Measurements from ENCODE around the gene DPP6.

Gene DPP6

DNA sequence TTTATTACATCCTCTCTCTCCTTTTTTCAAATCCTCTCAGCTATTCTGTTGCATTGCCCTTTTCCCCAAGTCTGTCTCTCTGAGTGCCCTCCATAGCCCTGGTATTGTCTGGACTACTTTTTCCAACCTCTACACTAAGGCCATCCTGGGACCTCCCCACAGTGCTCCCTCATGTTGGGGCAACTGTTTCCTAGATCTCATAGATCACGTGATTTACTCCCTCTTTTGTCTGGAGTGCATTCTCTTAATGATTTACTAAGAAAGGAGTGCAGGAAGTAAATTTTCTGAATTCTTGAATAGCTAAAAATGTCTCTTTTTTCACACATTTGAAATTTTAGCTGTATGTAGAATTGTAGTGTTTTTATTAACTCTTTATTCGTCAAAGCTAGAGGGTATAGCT is 733.7 kb downstream of the DPP6 start:
- no peak for DNase-seq

DNA sequence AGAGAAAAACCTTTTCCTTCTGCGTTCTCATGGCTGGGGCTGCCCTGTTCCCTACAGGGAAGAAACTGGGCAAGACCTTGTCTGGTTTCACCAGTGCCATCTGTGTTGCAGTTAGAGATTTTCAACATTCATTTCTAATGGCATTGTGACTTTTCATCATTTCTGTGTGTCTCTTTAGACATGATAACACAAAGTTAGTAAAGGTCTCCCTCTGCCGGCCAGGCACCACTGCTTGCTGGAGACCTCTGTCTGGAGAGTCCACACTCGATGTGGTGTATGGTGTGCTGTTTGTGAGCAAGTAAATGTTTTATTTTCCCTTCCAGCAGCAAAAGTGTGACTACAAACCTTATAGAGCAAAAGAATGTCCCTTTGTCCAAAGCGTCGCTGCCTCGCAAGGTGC is 737.2 kb downstream of the DPP6 start:
- DNase-seq = peak; percentile 57

DNA sequence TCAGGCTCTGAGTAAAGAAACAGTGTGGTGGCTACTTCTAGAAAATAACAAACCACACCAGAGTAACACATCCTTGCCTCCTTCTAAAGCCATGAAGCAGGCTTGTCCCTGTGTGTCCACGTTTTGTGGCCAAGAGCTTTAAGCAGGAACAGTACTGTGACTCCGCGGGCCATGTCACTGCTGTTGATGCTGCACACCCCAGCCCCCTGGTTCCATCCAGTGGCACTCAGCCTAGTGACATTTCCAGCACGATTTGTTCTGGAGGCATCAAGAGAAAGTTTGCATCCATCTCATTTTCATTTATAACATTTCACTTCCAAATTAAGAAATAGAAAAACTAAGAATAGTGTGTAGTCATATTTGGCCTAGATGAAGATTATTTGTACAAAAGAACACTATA is 739.4 kb downstream of the DPP6 start:
- DNase-seq = no peak

DNA sequence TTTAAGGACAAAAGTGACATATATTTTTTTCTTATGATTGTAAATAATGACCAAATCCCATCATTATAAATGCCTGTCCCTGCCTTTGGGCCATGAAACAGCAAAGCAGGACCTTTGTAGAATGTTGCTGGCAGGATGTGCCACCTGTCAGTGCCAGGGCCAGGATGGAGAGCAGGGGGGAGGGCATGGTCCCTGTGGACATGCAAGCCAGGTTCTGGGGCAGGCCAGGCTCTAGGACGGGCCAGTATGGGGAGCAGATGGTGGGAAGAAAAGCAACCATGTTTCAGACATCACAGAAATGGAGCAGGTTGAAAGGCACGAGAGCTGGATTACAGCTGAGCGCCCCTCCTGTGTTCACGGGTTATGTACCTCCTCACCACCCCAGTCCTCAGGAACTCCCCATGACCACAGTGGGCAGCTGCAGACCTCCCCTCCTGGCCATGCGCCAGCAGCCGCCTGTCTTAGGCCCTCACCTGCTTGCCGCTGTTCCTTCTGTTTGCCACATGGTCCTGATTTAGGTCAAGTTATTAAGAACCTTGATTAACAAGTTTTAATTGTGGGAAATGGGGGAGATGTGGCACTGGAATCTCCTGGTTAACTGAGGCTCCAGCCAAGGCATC is 740.3 kb downstream of the DPP6 start:
- DNase-seq = no peak

DNA sequence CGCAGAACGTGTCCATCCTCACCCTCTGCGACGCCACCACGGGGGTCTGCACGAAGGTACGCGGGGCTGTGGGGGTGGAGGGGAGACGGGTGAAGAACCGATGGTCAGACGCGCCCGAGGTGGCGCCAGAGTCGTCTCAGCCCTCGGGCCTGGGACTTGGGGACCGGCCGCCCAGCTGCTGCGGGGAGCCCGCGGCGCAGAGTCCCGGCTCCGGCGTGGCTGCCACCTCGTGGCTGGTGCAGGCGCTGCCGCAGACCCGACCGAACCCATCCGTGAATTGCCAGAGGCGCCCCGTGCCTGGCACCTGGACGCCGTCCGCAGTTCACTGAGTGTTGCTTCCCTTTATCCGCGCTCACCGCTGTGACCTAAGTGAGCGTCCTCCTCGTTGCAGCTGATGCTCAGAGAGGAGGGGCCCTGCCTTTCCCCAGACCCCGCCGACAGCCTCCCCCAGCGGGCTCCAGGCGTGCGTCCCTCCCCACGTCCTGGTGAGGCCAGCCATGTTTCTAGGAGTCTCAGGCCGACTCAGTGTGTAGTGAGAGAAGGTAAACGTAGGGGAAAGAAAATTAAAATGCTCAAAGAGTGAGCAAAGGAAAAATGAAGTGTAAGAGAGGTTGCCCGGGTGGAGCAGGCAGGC is 742.1 kb downstream of the DPP6 start:
- DNase-seq = peak; percentile 73

DNA sequence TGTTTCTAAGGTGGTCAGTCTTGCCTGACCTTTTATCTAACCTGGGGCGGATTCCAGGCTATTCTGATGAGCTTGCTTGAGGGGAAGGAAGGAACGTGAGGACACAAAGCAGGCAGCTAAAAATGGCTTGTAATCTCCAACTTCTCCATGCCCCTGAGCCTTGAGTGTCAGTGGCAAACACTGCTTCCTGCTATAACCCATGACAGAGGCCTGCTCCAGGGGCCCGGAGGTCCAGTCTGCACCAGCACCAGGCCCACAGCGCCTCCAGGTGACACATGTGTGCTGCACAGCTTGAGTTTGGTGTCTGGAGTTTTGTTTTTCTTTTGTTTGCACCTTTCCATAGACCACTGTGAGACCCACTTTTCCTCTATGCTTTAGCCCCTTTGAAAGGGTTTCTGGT is 742.8 kb downstream of the DPP6 start:
- no peak for DNase-seq

DNA sequence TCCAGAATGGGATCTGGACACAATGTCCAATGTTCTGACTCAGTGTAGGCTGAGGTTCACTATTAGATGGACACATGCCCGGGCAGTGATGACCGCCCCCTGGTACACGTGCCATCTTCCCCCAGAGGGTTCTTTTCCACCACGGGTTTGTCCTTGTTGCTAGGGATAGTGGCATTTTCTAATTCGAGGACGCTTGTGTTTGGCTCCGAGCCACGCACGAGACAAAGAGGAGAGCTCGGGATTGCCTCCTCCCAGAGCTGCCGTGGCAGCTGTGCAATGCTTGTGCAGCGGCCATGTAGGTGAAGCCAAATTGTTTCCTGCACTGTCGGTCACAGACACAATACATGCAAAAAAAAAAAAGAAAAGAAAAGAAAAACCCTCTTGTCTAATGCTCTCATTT is 743.2 kb downstream of the DPP6 start:
- no peak for DNase-seq

DNA sequence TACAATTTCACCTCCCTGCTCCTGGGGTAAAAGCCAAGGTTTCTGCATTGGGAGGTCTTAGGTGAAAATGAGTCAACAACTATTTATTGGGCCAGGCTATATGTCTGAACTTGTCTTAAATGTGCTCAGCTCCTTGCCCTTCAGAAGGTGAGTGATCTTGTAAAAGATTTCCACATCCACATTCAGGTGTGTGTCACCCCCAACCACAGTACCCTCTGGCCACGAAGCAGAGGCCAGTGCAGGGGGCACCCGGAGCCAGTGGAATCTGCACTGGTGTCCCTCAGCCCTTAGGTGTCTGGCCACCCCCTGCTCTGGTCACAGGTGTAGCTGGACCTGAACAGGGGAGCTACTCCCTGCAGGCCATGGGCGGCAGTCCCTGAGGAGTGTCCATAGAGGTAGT is 752.3 kb downstream of the DPP6 start:
- DNase-seq = no peak

DNA sequence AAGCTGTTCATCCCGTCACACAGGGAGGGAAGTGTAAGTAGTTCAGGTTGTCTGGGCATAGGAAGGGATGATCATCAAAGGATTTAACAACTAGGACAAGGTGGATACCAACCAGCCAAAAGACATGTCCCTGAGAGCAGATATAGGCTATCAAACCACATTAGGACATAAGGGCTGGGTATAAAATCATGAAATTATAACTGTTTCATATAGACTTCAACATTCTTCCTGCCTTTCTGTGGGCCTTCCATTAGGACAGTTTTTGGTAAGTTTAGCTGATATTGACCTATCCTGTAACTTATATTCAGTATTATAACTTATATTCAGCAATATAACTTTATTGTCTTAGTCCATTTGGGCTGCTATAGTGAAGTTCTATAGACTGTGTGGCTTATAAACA is 759.8 kb downstream of the DPP6 start:
- no peak for DNase-seq

DNA sequence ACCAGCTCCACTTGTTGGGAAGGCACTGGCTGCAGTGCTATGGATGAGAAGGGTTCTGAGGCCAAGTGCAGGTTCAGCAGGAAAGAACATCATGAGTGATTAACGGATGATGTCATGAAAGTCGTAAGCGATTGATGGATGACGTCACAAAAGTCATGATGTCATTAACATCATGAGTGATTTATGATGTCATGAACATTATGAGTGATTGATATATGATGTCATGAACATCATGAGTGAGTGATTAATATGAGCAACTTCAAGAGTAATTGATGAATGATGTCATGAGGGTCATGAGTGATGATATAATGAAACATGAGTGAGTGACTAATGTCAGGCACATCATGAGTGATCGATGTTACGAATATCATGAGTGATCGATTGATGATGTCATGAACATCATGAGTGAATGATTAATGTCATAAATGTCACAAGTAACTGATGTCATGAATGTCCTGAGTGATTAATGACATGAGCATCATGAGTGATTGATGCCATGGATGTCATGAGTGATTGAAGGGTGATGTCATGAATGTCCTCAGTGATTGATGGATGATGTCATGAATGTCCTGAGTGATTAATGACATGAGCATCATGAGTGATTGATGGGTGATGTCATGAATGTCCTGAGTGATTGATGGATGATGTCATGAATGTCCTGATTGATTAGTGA is 765.2 kb downstream of the DPP6 start:
- no peak for DNase-seq

DNA sequence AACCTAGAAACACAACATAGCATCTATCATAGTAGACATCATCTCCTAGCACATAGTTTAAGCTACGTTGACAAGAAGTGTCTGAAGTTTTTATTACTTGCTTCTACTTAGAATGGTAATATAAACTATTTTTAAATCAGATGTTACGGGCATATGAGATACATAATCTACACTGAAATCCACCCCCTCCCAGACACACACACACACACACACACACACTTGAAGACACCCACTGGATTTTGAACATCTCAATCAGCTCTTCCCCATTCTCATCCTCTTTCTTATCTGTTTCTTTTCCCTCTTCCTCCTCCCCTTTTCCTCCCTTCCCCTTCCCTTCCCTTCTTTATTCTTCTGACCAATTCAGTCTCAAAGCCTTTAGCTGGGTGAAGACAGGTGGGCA is 774.8 kb downstream of the DPP6 start:
- no peak for DNase-seq

DNA sequence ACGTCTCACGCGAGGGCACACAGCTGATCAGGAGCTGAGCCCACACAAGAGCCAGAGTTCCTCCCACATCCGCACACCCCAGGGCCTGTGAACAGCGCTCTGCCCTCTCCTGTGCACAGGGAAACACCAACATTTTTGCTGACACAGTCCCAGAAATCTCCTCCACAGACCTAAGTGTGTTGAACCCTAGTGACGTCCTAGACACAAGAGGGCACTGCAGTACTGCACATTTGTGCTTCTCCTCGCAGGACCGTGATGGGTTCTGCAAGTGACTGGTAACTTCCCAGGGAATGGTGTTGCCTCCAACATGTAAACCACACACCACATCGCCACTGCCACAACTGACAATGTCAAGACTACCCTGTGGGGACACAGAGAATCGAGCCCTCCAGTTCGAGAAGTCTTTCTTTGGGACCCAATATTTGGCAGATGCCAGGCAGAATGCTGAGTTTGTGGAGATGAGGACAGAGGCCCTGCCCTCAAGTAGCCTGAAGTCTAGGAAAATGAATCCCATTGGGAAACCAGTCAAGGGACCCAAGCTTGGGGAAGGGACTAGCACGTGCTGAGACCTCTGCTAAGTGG is 780.5 kb downstream of the DPP6 start:
- peak; percentile 56 for DNase-seq

DNA sequence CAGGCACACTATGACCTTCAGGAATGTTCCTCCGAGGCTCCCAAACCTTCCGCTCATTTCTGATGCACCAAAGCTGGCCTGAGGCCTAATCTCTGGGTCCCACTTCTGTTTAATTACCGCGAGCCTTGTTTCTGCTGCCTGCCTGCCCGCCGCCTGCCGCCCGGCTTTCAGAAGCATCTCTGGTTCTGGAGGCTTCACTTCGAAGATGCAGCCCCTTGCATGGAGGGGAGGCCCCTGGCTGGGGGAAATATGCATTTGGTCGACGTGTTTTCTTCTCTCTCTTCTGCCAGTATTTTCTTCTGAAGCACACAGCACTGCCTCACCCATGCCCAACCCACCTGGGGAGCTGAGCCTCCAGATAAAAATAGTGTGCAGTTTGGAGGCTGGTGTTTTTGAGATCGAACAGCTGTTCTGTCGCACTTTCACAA is 783.8 kb downstream of the DPP6 start:
- peak; percentile 45 for DNase-seq

DNA sequence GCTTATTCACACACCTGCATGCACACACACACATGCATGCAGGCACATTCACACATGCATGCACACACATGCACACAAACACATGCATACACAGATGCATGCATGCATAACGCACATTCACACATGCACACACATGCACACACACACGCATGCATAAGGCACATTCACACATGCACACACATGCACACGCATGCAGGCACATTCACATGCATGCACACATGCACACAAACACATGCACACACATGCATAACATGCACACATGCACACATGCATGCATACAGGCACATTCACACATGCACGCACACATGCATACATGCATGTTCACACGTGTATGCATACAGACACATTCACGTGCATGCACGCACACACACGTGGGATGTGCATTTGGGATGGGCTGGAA is 784.9 kb downstream of the DPP6 start:
- DNase-seq = no peak

DNA sequence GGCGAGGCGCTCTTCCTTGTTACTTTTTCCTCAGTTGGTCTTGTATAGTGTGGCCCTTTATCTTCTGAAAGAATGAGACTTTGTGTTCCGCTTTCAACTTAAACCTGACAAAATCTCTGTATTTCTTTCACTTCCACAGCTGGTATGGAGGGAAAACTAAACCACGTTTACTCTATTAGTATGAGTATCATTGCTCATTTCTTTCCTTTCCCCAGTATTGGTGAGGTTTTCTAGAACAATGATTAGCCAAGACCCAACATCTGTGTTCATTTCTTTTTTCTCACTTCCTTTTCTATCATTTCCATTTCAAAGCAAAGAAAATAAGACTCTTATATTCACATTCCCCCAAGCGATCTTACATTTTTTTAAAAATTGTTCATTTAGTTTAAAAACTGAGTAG is 785.4 kb downstream of the DPP6 start:
- no peak for DNase-seq

DNA sequence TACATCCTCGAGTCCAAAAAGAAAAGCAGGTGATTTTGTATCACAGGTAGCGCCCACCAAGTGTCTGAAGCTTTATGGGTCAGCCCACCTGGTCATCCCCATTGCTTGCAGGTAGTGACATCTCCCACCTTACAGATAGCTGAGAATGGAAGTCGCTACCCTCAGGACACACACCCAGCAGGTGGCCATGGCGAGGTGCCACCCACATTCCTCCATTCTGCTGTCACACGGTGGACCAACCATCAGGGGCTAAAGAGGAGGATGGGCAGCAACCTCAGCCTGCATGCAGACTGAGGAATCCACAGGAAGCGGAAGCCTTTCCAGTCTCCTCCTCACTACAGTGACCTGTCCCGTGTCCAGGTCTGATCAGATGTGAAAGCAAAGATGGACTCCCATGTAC is 787.9 kb downstream of the DPP6 start:
- no peak for DNase-seq

DNA sequence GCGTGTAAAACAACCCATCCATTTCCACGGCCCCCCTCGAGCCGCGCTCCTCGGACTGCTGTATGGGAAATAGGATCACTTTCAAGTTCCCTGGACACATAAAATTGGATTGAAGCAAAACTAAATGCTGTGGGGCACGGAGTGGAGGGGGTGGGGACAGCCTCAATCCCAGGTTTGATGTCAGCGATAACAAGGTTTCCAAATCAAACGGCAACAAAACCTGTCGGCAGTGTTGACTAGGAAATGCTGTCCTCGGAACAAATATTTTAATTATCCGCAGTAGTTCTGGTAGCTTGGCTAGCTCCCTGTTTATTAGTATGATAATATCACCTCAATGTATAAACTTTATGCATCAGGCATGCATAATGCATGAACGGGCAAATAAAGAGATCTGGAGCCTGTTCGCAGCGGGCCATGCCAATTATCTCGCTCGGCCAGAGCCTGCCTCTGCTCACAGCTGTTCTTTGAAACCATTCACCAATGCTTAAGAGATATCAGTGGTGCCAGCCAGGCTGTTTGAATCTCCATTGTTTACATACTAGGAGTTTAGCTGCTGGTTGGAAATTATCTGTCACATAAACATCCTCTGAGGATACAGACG is 789.6 kb downstream of the DPP6 start:
- DNase-seq = peak; percentile 90

DNA sequence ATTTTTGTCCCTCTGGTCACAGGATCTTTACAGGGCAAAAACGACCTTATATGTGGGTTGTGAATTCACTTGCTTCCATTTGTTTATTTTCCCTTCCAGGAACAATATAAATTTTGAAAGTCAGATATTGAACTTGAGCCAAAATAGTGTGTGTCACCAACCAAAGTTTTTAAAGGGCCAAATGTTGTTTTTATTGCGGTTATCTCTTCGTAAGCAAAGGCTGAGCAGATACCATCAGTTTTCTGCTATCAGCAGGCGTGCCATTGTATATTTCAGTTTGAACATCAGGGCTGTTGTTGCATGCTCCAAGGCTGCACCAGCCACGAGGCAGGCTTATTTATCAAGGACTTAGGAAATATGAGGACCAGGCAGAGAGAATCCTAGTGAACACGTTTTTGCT is 790.4 kb downstream of the DPP6 start:
- no peak for DNase-seq

DNA sequence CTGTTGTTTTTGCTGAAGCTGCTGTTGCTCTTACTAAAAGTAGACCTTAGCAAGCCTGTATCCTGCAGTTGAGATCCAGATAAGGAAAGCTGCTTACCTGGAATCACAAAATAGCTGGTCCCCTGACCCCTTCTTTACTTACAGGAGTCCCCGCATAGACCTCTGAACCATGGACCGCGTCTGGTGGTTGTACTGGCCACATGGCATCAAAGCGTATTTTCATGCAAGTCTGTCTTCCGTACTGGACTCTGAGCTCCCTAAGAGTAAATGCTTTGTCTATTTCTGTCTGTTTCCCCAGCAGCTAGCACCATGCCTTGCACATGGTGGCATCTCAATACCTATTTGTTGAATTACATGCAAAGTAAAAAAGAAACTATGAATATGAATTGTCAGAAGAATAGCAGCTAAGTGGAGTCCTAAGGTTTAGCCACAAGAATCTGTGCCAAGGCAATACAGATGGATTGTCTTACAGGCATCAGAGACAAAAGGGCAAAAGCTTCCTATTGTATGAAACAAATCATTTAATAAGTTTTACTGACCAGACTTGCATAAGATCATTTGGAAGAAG is 791.6 kb downstream of the DPP6 start:
- no peak for DNase-seq

DNA sequence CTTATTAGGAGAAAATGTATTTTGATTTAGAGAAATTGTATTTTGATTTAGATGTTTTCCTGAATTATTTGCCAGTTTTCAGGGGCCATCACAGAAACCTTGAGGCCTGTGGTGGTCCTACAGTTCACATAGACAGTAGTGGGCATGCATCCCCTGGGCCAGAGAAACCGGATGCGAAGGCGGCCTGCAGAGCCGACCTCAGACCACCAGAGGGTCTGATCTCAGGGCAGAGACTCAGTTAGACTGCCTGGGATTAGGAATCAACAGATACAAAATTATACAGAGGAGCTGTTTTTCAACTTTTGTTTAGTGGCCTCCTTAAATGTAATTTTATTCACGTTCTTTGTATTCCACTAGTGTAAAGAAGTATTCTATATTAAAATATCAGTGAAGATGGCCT is 792.3 kb downstream of the DPP6 start:
- no peak for DNase-seq

DNA sequence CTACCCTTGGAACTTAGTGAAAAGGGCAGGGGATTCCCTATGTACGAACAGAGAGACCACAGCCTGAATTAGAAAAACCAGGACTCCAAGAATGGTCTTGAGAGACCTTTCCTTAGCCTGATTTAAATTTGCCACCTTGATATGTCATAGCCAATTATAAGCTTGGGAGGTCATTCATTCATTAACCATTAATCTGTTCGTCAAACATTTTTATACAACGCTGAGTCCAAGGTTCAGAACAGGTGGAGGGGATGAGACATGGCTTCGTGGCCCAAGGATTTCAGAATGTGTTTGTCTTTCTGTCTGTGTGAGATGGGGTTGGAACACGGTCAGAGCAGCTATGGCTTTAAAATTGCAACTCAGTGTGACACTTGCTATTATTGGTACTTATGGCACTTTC is 792.8 kb downstream of the DPP6 start:
- DNase-seq = no peak

DNA sequence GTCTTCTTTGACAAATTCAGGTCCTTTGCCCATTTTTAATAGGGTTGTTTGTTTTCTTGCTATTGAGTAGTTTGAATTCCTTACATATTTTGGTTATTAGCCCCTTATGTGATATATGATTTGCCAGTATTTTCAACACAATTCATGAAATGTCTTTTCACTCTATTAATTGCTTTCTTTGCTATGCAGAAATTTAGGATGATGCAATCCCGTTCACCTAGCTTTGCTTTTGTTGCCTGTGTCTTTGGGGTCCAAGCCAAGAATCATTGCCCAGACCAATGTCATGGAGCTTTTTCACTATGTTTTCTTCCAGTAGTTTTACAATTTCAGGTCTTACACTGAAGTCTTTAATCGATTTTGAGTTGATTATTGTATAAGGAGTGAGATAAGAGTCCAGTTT is 796.3 kb downstream of the DPP6 start:
- DNase-seq = no peak

DNA sequence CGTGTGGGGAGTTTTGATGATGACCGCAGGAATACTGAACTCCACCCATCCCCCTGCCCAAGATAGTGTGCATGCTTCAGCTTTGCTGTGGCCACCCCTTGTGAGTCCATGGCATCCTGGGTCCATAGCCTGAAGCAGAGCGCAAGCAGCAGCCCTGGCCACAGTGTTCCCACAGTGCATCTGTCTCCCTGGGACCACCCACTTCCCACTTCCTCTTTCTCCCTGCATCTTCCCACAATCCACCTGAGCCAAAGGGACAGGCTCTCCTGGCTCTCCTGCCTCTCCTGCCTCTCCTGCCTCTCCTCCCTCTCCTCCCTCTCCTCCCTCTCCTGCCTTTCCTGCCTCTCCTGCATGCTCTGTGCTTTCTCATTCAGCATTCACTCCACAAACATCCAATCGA is 800.0 kb downstream of the DPP6 start:
- no peak for DNase-seq
